HepG2 (cell line): ENCODE data around the gene LTB4R. TPM values are rescaled to one million over a fixed set of nuclear protein-coding genes. Genes with fewer than 3 reads are reported as not detected.

Experiments used
- AHR ChIP-seq: IDR thresholded peaks from 2 replicates; pipeline ENCODE4 v1.6.1; 2018; ENCODE audit warnings: missing genetic modification reagents, missing compliant biosample characterization
- BHLHE40 ChIP-seq: IDR thresholded peaks from 2 replicates; pipeline ENCODE4 v1.6.1; 2011; ENCODE audit warnings: low read length, improper control_type of control experiment
- CEBPZ ChIP-seq: IDR thresholded peaks from 2 replicates; pipeline ENCODE4 v1.6.1; 2012; ENCODE audit warnings: low read length, improper control_type of control experiment
- CENPBD1 ChIP-seq: sonication (generic); formaldehyde crosslinking; IDR thresholded peaks from 2 replicates; pipeline ENCODE4 v1.8.0; 2022; ENCODE audit warnings: missing genetic modification reagents, low read depth, mild to moderate bottlenecking, borderline replicate concordance
- CSRNP2 ChIP-seq: sonication (generic); formaldehyde crosslinking; conservative IDR thresholded peaks from 2 replicates; pipeline ENCODE4 v1.8.0; 2022; ENCODE audit warnings: low read depth, missing genetic modification reagents
- HIC2 ChIP-seq: sonication (generic); formaldehyde crosslinking; IDR thresholded peaks from 2 replicates; pipeline ENCODE4 v1.9.0; 2022; ENCODE audit warnings: low read depth, missing genetic modification reagents
- KDM4B ChIP-seq: sonication (generic); formaldehyde crosslinking; IDR thresholded peaks from 2 replicates; pipeline ENCODE4 v1.4.0; 2020; ENCODE audit warnings: missing genetic modification reagents
- KLF9 ChIP-seq: IDR thresholded peaks from 2 replicates; pipeline ENCODE4 v1.6.1; 2016; ENCODE audit warnings: low read depth
- PAXIP1 ChIP-seq: sonication (generic); formaldehyde crosslinking; conservative IDR thresholded peaks from 2 replicates; pipeline ENCODE4 v1.4.0; 2020; ENCODE audit warnings: mild to moderate bottlenecking, missing genetic modification reagents, moderate library complexity
- RARA ChIP-seq: IDR thresholded peaks from 2 replicates; pipeline ENCODE4 v1.6.1; 2016; ENCODE audit warnings: missing genetic modification reagents, missing compliant biosample characterization
- SETDB1 ChIP-seq: sonication (generic); formaldehyde crosslinking; IDR thresholded peaks from 2 replicates; pipeline ENCODE4 v1.5.1; 2020; ENCODE audit warnings: missing genetic modification reagents, mild to moderate bottlenecking, borderline replicate concordance
- SNAI1 ChIP-seq: sonication (generic); formaldehyde crosslinking; IDR thresholded peaks from 2 replicates; pipeline ENCODE4 v1.5.0; 2020; ENCODE audit warnings: mild to moderate bottlenecking, missing genetic modification reagents, borderline replicate concordance
- TBX2 ChIP-seq: sonication (generic); formaldehyde crosslinking; IDR thresholded peaks from 2 replicates; pipeline ENCODE4 v1.5.0; 2020; ENCODE audit warnings: missing genetic modification reagents, mild to moderate bottlenecking, borderline replicate concordance
- U2AF1 ChIP-seq: fragments of 200-400 bp; formaldehyde crosslinking; optimal IDR thresholded peaks from 2 replicates; pipeline ENCODE3; 2017; ENCODE audit warnings: mild to moderate bottlenecking, low read depth, low read length
- ZBTB14 ChIP-seq: sonication (generic); formaldehyde crosslinking; IDR thresholded peaks from 2 replicates; pipeline ENCODE4 v1.4.0; 2020; ENCODE audit warnings: missing genetic modification reagents
- ZNF546 ChIP-seq: sonication (generic); formaldehyde crosslinking; conservative IDR thresholded peaks from 2 replicates; pipeline ENCODE4 v1.8.1; 2023; ENCODE audit warnings: mild to moderate bottlenecking, missing genetic modification reagents
- polyA plus RNA-seq, 8 experiments: library from polyadenylated mRNA; depleted of rRNA in 3 of 8; stranded (reverse) in 7 of 8; unstranded in 1 of 8; fragments of >200 nt; fragmentation: Illumina TruSeq in 4 of 8; extraction: Trizol in 4 of 8; gene quantifications; 2 replicates each; pipeline versions ENCODE4 v1.2.1 to v1.2.3, GENCODE V29; 2011 to 2016; ENCODE audit warnings: low read depth in 4 of 8, missing spikeins in 1 of 8, mixed read lengths in 1 of 8; ENCODE audit not compliant: insufficient read depth in 1 of 8
- total RNA-seq, 5 experiments: library from RNA; depleted of rRNA; stranded (reverse); fragments of >200 nt; fragmentation: Illumina TruSeq; extraction: Trizol; gene quantifications; 2 replicates each; pipeline ENCODE4 v1.2.3, GENCODE V29; 2016; ENCODE audit warnings: low read depth in 1 of 5

The LTB4R gene
- total and polyA plus RNA-seq, 2 of the 13 experiments (the other 11 are each of a cell fraction or from before 2014, with no cell fraction given), result 3.2 to 8.2 TPM

GRCh38 chr14:24296341-24297157 is 14.8 kb upstream of the LTB4R start (continued):
- TF ChIP-seq HIC2 (no peak), KDM4B (CRISPR knock-in tag) (peak; percentile 62), CSRNP2 (no peak), SNAI1 (CRISPR knock-in tag) (no peak), TBX2 (no peak), CEBPZ (no peak), CENPBD1 (CRISPR knock-in tag) (no peak), ZBTB14 (no peak), PAXIP1 (peak; percentile 21; the same call in 1 of the 2 replicates), BHLHE40 (no peak), KLF9 (CRISPR knock-in tag) (0 out of 2 replicates have a peak, but pooled peaks have one; percentile 32), AHR (peak; percentile 88), ZNF546 (no peak), RARA (CRISPR knock-in tag) (no peak), U2AF1 (no peak), SETDB1 (no peak)
